PFSK-1 (cell line): ENCODE data around the gene ABCC3.

ENCODE experiments used
- FOXP2 ChIP-seq: optimal IDR thresholded peaks from 2 replicates; pipeline ENCODE3; 2011; ENCODE audit warnings: borderline replicate concordance, control low read depth, inconsistent platforms; ENCODE audit not compliant: insufficient read depth; ENCODE audit errors: extremely low read length, extremely low read depth
- POLR2AphosphoS5 ChIP-seq: IDR thresholded peaks from 2 replicates; pipeline ENCODE4 v1.6.1; 2012; ENCODE audit warnings: low read depth, mild to moderate bottlenecking, control low read depth, low read length, moderate library complexity
- SIN3A ChIP-seq: IDR thresholded peaks from 2 replicates; pipeline ENCODE4 v1.6.1; 2012; ENCODE audit warnings: mild to moderate bottlenecking, low read length, moderate library complexity, borderline replicate concordance; ENCODE audit not compliant: insufficient read depth
- TAF1 ChIP-seq: IDR thresholded peaks from 2 replicates; pipeline ENCODE4 v1.6.1; 2012; ENCODE audit warnings: low read length, control low read depth, borderline replicate concordance; ENCODE audit not compliant: insufficient read depth
- TF ChIP-seq, protein P1 (sequence below), 2 experiments: IDR thresholded peaks; 2 replicates each; pipeline versions ENCODE4 v1.6.1 to v1.8.0; 2011 to 2012; ENCODE audit warnings: low read depth in 2 of 2, low read length in 2 of 2, control low read depth in 1 of 2, inconsistent platforms in 1 of 2, mild to moderate bottlenecking in 1 of 2, moderate library complexity in 1 of 2; ENCODE audit not compliant: insufficient read depth in 1 of 2

The ABCC3 gene

DNA sequence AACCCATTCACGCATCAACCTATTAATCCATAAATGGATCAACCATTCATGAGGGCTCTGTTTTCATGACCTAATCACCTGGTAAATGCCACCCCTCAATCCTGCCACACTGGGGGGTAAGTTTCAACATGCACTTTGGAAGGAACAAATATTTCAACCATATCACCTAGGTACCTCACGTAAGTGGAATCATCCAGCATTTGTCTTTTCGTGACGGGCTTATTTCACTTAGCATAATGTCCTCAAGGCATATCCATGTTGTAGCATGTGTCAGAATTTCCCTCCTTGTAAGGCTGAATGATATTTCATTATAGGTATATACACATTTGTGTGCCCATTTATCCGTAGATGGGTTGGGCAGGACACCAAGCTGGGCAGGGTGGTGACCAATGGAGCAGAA lies 37.4 kb downstream of the ABCC3 start:
- no peak for TF ChIP-seq SIN3A
- no peak for TF ChIP-seq TAF1
- no peak for TF ChIP-seq POLR2AphosphoS5
- TF ChIP-seq, protein P1, sequence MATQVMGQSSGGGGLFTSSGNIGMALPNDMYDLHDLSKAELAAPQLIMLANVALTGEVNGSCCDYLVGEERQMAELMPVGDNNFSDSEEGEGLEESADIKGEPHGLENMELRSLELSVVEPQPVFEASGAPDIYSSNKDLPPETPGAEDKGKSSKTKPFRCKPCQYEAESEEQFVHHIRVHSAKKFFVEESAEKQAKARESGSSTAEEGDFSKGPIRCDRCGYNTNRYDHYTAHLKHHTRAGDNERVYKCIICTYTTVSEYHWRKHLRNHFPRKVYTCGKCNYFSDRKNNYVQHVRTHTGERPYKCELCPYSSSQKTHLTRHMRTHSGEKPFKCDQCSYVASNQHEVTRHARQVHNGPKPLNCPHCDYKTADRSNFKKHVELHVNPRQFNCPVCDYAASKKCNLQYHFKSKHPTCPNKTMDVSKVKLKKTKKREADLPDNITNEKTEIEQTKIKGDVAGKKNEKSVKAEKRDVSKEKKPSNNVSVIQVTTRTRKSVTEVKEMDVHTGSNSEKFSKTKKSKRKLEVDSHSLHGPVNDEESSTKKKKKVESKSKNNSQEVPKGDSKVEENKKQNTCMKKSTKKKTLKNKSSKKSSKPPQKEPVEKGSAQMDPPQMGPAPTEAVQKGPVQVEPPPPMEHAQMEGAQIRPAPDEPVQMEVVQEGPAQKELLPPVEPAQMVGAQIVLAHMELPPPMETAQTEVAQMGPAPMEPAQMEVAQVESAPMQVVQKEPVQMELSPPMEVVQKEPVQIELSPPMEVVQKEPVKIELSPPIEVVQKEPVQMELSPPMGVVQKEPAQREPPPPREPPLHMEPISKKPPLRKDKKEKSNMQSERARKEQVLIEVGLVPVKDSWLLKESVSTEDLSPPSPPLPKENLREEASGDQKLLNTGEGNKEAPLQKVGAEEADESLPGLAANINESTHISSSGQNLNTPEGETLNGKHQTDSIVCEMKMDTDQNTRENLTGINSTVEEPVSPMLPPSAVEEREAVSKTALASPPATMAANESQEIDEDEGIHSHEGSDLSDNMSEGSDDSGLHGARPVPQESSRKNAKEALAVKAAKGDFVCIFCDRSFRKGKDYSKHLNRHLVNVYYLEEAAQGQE (IDR thresholded peaks at IDR 0.05; ENCODE audit: insufficient read depth in 1 of 2, low read depth in 2 of 2, low read length in 2 of 2) = no peak
- TF ChIP-seq FOXP2 = no peak

DNA sequence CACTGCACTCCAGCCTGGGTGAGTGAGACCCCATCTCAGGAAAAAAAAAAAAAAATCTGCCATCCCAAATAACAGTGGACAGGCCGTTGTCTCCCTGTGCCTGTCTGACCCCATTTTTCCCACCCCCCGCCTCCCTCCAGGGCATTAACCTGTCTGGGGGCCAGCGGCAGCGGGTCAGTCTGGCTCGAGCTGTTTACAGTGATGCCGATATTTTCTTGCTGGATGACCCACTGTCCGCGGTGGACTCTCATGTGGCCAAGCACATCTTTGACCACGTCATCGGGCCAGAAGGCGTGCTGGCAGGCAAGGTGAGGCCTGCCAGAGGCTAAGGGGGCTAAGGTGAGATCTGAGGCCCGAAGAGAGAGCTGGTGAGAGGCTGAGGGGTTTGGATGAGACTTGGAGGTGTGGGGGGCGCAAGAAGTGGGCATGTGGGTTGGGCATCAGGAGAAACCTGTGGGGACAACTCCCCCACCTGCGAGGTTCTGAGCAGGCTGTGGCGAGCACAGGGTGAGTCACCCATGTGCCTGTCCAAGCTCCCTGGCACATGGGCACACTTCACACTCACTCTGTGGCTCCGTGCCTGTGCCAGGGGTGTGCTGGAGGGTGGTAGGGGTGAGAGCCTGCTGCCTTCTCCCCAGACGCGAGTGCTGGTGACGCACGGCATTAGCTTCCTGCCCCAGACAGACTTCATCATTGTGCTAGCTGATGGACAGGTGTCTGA lies 38.3 kb downstream of the ABCC3 start:
- no peak for TF ChIP-seq TAF1
- TF ChIP-seq, protein P1 (IDR thresholded peaks at IDR 0.05; ENCODE audit: insufficient read depth in 1 of 2, low read depth in 2 of 2, low read length in 2 of 2) = no peak
- no peak for TF ChIP-seq FOXP2
- TF ChIP-seq POLR2AphosphoS5 = no peak
- no peak for TF ChIP-seq SIN3A

DNA sequence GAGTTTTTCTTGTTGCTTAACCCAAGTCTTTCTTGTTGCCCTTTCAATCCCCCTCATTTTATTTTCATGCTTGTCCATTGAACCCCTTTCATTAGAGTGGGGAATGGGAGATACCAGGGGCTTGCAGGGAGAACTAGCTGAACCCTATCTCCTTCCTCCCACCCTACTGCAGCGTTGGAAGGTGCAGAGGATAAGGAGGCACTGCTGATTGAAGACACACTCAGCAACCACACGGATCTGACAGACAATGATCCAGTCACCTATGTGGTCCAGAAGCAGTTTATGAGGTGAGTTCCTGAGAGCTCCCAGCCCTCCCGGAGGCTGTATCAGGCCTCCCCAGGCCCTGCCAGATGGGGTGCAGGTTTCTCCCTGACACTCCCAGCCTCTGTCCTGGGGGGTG lies 40.5 kb downstream of the ABCC3 start:
- TF ChIP-seq FOXP2 = no peak
- TF ChIP-seq, protein P1 (IDR thresholded peaks at IDR 0.05; ENCODE audit: insufficient read depth in 1 of 2, low read depth in 2 of 2, low read length in 2 of 2) = no peak
- no peak for TF ChIP-seq SIN3A
- no peak for TF ChIP-seq POLR2AphosphoS5
- TF ChIP-seq TAF1 = no peak

DNA sequence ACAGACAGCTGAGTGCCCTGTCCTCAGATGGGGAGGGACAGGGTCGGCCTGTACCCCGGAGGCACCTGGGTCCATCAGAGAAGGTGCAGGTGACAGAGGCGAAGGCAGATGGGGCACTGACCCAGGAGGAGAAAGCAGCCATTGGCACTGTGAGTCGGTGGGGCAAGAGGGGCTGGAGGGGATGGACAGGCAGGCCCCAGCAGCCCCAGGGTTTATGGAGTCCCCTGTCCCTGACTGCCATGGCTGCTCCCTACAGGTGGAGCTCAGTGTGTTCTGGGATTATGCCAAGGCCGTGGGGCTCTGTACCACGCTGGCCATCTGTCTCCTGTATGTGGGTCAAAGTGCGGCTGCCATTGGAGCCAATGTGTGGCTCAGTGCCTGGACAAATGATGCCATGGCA lies 40.9 kb downstream of the ABCC3 start:
- TF ChIP-seq SIN3A = no peak
- TF ChIP-seq, protein P1 (IDR thresholded peaks at IDR 0.05; ENCODE audit: insufficient read depth in 1 of 2, low read depth in 2 of 2, low read length in 2 of 2) = no peak
- no peak for TF ChIP-seq POLR2AphosphoS5
- no peak for TF ChIP-seq FOXP2
- no peak for TF ChIP-seq TAF1
